NCI-H82 treated with DMSO at 0.1 percent for 48 hours (cell line): ENCODE data around the gene ITPR2.

ENCODE experiments used
- DNase-seq: peaks from one replicate; lab custom pipeline; 2025; ENCODE audit not compliant: unreplicated experiment; lab: John Stamatoyannopoulos, UW

Gene ITPR2

DNA sequence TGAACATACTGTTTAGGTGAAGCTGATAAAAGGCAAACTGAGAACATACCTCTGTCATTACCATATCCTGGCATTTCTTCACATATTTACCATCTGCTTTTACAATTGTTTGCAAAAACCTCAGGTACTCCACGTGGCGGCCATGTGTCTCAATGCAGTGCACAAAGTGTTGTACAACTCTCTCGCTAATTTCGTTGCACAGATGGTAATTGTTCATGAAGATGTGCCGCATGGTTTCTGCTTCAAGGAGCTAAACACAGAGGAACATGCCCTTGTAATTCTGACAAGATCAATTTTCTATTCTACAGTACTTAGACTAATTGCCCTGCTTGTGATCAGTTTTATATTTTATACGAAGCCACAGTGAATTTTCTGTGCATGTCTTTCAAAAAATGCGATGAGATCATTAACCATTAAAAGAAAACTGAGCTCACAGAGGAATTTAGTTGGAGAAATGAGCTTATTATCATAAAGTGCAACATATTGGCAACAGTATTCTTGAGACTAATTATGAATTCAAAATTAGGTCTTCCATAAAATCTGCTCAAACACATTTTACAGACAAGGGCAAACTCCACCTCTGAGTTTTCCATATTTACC lies 233.8 kb downstream of the ITPR2 start:
- DNase-seq, result no peak

GRCh38 chr12:26595806-26596205 lies 237.2 kb downstream of the ITPR2 start:
- no peak for DNase-seq

DNA sequence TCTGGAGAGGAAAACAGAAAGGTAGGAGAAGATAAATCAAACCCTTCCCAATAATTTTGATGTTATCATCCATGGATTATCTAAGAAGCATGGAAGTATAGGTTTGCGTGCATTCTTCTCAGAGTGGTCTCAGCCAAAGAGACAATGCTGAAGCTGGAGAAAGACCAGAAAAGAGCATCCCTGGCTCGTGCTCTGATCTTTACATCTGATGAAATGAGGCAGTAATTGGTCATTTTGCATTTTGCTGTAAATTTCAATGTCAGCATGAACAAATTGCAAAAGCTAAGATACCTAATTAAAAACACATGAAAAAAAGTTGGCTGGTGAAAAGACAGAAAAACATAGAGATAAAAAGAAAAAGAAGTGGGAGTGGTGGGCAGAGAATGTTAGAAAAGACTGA lies 252.4 kb downstream of the ITPR2 start:
- no peak for DNase-seq

DNA sequence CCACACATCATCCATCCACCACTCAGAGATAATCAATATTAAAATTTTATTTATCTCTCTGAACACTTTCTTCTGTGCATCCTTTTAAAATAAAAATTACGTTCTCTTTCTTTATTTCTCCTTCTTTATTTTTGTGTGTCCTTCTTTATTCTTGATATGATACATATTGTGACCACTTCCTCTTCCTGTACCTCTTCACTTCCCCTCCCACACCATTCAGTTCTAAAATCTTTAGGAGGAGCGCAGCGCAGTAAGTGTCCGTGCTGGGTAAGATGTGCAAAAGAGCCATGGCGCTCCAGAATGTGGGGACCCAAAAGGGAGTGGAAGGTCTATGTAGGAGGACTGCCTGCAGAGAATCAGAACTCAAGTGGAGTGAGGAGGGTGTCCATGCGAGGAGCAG lies 256.7 kb downstream of the ITPR2 start:
- no peak for DNase-seq

- no peak for DNase-seq
Measured at GRCh38 chr12:26573225-26573909, 259.6 kb downstream of the ITPR2 start.

DNA sequence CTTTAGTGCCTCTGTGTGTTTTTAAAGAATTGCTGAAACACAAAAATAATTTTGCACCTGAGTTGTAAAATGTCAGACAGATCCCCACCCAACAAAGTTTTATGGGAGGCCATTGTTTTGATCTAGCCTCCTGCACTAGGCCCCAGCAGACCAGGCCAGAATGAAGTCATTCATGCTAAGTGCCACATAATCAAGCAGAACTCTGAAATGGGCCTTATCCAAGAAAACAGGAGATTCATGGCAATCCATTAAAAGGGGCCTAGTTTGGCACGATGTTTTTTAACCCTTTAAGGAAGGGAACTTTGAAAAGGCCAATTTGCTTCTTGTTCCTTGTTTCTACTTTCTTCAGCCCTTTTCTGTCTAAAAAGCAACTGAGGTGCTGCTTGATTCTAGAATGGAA lies 260.9 kb downstream of the ITPR2 start:
- no peak for DNase-seq

GRCh38 chr12:26571560-26571959 lies 261.4 kb downstream of the ITPR2 start:
- DNase-seq, result no peak

GRCh38 chr12:26567126-26567525 lies 265.9 kb downstream of the ITPR2 start:
- peak; percentile 8 for DNase-seq

- DNase-seq, result peak; percentile 3
Measured at GRCh38 chr12:26566675-26567074, 266.3 kb downstream of the ITPR2 start.

DNA sequence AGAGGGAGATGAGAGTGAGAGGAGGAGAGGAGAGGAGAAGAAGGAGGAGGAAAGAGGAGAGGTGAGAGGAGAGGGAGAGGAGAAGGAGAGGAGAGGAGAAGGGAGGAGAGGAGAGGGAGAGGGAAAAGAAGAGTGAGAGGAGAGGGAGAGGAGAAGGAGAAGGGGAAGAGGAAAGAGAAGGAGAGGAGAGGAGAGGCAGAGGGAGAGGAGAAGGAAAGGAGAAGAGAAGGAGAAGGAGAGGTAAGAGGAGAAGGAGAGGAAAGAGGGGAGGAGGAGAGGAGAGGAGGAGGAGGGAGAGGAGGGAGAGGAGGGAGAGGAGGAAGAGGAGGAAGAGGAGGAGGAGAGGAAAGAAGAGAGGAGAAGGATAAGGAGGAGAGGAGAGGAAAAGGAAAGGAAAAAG lies 266.8 kb downstream of the ITPR2 start:
- no peak for DNase-seq

DNA sequence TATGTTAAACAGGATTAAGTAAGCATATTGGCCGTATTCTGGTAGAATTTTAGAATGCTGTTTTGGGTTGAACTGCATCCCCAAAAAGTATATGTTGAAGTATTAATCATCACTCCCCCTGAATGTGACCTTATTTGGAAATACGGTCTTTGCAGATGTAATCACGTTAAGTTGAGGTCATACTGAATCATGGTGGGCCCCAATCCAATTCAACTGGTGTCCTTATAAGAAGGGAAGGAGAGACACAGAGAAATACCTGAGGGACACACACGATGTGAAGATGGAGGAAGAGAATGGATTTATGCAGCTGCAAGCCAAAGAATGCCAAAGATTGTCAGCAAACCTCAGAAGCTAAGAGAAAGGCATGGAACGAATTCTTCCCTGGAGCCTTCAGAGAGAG lies 268.6 kb downstream of the ITPR2 start:
- DNase-seq, result no peak

DNA sequence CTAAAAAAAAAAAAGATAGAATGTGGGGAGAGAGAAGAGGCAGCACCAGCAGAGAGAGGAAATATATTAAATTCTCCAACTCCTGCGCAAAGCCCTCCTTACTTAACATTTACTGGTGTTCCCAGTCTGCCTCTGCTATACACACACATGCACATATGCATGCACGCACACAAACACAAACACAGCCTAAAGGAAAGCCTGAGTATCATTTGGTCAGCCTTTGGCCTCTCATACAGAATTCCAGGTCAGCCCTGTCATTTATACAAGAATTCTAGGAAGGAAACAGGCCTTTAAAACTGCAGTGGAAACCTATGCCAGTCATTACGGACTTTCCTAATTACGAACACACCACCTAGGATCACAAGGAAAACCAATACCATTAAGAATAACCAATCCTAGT lies 269.4 kb downstream of the ITPR2 start:
- no peak for DNase-seq

- no peak for DNase-seq
Measured at GRCh38 chr12:26557326-26557725, 275.7 kb downstream of the ITPR2 start.

GRCh38 chr12:26556916-26557315 lies 276.1 kb downstream of the ITPR2 start:
- DNase-seq, result no peak

GRCh38 chr12:26555139-26555538 lies 277.9 kb downstream of the ITPR2 start:
- no peak for DNase-seq

DNA sequence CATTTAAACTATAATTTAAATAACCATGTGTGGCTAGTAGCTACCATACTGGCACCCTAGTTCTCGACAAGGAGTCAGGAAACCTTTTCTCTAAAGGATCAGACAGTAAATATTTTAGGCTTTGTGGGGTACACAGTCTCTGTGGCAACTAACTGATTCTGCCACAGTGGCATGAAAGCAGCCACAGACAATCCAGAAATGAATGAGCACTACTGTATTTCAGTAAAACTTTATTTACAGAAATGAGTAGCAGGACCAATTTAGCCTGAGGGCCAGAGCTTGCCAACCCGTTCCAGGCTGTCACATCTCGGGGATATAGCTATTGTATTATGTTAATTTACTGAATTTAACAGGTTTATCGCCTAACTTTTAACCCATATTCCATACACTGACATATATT lies 278.7 kb downstream of the ITPR2 start:
- no peak for DNase-seq

DNA sequence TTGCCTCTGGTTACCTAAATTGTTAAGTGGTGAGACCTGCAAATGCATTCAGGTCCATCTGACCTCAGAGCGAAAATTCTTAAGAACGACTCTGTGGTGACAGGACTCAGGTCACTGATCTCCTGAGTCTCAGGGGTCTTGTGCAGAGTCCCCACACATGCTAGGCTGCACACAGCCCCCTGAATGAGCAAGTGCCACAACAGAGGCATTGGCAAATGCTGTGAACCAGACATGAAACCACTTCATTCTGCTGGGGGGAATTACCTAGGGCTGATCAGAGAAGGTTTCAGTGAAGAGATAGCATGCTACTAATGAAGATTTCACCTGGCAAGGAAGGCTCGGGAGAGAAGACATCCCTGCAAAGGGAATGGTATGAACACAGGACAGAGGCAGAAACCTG lies 281.6 kb downstream of the ITPR2 start:
- DNase-seq, result no peak

GRCh38 chr12:26548227-26548626 lies 284.8 kb downstream of the ITPR2 start:
- no peak for DNase-seq

- DNase-seq, result no peak
Measured at GRCh38 chr12:26546535-26547314, 286.3 kb downstream of the ITPR2 start.

DNA sequence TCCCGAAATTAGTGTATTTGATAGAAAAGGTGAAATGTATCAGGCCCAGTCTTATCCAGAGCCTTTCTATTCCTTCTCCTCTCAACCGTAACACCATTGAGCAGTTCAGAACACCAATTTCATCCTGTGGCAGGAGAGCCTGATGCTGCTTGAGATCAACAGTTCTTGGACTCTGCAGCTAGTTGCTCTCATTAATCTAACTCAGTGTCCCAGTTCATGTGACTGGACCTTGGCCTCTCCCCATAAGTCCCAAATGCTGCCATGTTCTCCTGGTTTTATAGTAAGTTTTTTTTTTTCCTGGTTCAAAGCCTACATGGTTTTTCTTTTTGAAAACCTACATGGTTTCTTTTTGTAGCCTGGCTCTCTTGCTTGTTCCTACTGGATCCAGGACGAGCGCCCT lies 293.9 kb downstream of the ITPR2 start:
- no peak for DNase-seq

DNA sequence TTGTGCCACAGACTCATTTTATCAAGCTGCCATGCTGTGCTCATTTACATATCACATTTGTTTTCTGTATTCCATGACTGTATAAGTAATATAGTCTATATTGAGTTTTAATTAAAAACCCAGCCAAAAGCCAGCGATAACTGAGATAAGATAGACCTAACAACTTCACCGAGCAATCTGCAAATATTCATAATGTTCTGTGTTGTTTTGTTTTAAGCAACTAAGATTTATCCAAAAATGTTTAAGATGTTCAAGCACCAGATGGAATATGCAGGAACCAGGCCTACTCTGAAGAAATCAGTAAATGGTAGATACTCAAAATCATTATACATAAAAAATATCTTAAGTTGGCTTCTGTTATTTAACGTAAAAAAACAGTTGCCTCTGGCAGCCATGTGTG lies 295.3 kb downstream of the ITPR2 start:
- DNase-seq, result no peak

- DNase-seq, result no peak
Measured at GRCh38 chr12:26537126-26537525, 295.9 kb downstream of the ITPR2 start.
